Stimulated activated naive CD8-positive, alpha-beta T cell treated with anti-CD3 and anti-CD28 coated beads, Interleukin-15, Interleukin-2, amounts not matched to agents 100 U/mL and 50 U/mL, for 24 hours (primary cell): ENCODE data around the gene BTBD6.

ENCODE experiments used
- ATAC-seq: fragments of 150-1000 bp; cut with Tn5 transposase; one replicate; pipeline ENCODE4 v1.10.0; 2021
- DNase-seq: peaks from one replicate; pipeline ENCODE4 v3.0.0; 2021

Gene BTBD6

DNA sequence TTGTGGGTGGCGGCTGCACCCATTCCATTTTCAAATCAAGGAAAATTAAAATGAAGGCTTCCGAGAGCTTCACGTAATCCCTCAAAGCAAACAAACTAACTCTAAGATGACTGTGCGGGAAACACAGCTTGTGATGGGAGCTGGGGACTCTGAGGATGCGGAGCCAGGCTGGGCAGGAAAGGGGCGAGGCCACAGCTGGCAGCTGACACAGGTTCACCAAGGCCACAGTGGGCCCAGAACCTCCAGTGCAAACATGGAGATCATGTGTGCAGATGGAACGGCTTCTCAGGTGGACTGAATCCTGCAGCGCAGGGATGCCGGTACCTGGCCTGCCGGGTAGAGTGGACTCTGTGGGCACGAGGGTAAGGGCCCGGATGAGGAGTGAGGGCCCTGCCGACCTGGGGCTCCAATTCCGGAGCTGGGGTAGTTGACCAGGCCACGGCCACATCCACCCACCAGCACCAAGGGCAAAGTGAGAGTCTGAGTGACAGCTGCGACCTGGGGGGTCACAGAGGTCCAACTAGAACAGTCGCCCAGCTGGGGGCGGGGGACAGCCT is 19.2 kb upstream of the BTBD6 start:
- DNase-seq (no peak), ATAC-seq (no peak)

- DNase-seq (no peak), ATAC-seq (no peak)
Observed at GRCh38 chr14:105240811-105241576, 7.3 kb upstream of the BTBD6 start.

- ATAC-seq (no peak), DNase-seq (no peak)
Observed at GRCh38 chr14:105241641-105242040, 6.7 kb upstream of the BTBD6 start.

- no peak for ATAC-seq
Observed at GRCh38 chr14:105244334-105244733, 4.0 kb upstream of the BTBD6 start.

DNA sequence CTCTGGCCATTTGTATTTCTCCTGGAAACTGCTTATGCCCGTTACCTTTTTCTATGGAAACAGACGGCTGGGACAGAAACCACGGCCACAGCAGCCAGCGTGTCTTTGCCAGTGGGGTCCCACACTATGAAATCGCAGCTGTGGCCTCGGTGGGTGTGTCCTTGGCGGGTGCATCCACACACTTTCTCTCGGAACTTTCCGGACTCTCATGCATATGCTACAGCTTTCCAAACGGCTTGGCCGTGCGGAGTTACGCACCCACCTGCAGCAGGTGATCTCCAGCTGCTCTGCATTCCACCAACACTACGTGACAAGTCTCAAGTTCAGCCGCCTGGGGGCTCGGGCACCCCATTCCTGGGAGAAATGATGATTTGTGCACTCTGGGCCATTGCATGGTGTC is 1.3 kb upstream of the BTBD6 start:
- no peak for DNase-seq
- ATAC-seq, result no peak

More at GRCh38 chr14:105244334-105244733, 4.0 kb upstream of the BTBD6 start:
- no peak for DNase-seq

GRCh38 chr14:105247715-105248367 is 492 bp upstream of the BTBD6 start:
- no peak for ATAC-seq
- no peak for DNase-seq

DNA sequence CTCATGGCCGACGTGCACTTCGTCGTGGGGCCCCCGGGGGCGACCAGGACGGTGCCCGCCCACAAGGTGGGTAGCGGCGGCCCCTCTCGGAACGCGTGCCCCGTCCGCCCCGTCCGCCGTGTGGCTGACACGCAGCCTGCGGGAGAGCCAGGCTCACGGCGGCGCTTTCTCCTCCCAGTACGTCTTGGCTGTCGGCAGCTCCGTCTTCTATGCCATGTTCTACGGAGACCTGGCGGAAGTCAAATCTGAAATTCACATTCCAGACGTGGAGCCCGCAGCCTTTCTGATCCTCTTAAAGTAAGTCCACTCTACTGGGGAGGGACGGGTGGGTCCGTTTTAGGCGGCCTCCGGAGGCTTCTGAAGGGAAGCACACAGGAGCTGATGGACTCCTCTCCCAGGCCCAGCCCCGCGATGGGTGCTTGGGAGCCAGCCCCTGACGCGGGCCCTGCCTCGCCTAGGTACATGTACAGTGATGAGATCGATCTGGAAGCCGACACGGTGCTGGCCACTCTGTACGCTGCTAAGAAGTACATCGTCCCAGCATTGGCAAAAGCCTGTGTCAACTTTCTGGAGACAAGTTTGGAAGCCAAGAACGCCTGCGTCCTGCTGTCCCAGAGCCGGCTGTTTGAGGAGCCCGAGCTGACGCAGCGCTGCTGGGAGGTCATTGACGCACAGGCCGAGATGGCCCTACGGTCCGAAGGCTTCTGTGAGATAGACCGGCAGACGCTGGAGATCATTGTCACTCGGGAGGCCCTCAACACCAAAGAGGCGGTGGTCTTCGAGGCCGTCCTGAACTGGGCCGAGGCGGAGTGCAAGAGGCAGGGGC is 1.1 kb downstream of the BTBD6 start:
- ATAC-seq, result no peak

GRCh38 chr14:105250008-105250366 is 1.7 kb downstream of the BTBD6 start:
- ATAC-seq, result no peak
- no peak for DNase-seq

More for the DNA sequence above, 1.1 kb downstream of the BTBD6 start:
- DNase-seq, result no peak

- DNase-seq, result no peak
- ATAC-seq, result no peak
Observed at GRCh38 chr14:105250986-105251385, 2.7 kb downstream of the BTBD6 start.

DNA sequence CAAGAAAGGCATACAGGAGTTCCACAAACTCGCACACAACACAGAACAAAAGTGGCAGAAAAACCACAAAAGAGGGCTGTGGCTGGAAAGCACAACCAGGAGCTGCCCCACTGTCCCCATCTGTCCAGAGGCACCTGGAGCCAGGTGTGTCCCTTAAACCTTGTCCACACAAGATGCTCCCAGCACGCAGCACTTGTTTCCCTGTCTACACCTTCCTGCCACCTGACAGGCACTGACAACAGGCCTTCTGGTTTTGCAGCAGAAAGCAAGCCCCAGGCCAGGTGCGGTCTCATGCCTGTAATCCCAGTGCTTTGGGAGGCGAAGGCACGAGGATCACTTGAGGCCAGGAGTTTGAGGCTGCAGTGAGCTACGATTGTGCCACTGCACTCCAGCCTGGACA is 3.6 kb downstream of the BTBD6 start:
- ATAC-seq (no peak), DNase-seq (no peak)

DNA sequence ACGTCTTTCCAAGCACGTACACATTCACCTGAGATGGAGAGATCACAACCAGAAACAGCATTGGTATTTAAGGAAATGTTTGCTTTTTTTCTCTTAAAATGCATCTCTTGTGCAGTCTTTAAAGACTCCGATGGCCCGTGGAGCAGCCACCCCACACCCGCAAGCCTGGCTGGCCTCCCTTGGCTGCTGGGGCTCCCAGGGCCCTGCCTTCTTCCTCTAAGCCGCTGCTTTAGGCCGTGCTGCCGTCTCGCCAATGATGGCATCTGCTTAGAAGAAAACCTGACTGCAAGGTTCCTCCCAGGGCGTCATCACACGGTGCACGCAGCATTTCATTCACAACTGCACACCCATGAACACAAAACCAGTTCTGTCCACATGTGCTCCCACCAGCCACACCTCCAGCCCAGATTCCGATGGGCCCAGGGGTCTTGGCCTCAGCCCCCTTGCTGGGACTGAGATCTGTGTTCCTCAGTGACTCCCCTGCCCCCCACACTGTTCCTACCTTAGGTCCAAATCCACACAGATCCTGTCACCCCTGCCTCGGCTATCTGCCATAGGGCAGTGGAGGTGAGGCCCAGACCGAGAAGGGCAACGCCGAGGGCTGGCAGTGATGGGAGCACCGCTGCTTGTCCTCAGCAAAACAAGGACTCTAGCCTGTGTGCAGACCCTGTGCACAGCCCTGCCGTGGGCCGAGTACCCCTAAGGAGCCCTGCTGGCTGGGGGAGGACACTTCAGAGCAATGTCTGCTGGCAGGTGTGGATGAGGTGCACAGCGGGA is 4.4 kb downstream of the BTBD6 start:
- ATAC-seq, result no peak
- DNase-seq, result no peak

DNA sequence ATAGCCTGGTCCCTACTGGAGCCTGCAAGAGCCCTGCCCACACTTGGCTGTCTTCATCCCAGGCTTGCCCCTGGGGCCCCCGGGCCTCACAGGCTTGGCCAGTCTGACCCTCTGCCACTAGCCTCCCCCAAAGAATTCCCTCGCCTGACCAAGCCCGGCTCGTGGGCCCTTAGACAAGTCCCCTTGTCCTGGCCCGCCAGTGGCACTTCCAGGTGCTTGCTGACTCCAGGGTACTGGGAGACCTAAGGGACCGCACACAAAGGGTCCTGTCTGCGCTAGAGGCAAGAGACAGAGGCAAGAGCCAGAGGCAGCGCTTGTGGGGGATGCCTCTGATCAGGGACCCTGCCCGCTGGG is 5.0 kb downstream of the BTBD6 start:
- ATAC-seq (no peak), DNase-seq (no peak)

GRCh38 chr14:105255021-105255507 is 6.7 kb downstream of the BTBD6 start:
- DNase-seq (no peak), ATAC-seq (no peak)

DNA sequence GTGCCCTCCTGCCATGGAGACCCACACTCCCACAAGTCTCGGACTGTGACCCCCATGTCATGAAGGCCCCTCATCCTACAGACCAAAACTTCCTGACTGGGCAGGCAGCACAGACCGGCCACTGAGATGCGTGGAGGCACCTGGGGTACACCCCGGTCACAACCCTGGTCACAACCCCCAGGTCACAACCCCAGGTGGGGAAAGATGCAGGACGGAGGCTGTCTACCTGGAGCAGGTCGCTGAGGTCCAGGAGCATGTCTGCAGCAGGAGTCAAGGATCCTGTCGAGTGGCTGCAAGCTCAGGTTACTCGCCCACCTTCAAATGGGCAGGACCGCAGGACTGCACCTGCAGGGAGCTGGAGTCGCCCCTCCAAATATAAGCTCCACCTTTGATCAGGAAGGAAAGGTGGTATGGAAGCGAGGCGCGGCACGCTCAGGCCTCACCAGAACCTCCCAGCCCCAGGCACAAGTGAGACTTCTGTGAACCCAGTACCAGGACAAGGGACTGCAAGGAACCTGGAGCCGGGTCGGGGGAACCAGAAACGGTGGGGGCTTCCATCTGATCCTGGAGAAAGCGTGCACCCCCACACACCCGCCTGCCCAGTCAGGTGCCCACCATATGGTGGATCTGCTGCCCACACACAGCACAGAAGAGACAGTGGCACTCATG is 8.1 kb downstream of the BTBD6 start:
- no peak for DNase-seq
- no peak for ATAC-seq

DNA sequence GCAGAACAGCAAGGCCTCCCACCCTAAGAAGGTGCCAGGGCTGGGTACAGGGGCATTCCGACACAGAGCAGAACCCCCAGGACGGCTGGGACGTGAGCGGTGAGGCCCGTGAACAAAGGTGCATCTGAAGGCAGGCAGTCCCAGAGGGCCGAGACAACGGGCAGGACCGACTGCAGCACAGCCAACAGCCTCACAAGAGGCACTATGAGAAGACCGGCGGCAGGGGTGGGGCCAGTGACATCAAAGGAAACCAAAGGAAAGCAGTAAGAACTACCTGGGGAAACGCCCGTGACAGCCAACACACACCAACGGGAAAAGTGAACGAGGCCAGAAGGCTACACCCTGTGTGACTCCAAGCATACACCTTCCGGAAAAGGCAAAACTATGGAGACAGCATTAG is 9.1 kb downstream of the BTBD6 start:
- DNase-seq (no peak), ATAC-seq (no peak)

DNA sequence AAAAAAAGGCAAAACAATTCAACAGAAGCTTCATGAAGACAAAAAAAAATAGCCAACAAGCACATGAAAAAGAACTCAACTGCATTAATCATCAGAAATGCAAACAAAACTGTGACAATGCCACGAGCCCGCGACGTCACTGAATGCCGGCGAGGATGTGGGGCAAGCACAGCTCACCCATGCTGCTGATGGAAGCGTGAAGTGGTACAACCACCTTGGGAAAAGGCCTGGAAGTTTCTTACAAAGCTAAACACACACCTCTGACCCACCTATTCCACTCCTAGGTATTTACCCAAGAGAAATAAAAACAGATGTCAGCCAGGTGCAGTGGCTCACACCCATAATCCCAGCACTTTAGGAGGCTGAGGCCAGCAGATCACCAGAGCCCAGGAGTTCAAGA is 10.5 kb downstream of the BTBD6 start:
- ATAC-seq, result no peak
- DNase-seq, result no peak

GRCh38 chr14:105260959-105261358 is 12.6 kb downstream of the BTBD6 start:
- DNase-seq (no peak), ATAC-seq (no peak)

- ATAC-seq (no peak), DNase-seq (no peak)
Observed at GRCh38 chr14:105261781-105262180, 13.4 kb downstream of the BTBD6 start.

DNA sequence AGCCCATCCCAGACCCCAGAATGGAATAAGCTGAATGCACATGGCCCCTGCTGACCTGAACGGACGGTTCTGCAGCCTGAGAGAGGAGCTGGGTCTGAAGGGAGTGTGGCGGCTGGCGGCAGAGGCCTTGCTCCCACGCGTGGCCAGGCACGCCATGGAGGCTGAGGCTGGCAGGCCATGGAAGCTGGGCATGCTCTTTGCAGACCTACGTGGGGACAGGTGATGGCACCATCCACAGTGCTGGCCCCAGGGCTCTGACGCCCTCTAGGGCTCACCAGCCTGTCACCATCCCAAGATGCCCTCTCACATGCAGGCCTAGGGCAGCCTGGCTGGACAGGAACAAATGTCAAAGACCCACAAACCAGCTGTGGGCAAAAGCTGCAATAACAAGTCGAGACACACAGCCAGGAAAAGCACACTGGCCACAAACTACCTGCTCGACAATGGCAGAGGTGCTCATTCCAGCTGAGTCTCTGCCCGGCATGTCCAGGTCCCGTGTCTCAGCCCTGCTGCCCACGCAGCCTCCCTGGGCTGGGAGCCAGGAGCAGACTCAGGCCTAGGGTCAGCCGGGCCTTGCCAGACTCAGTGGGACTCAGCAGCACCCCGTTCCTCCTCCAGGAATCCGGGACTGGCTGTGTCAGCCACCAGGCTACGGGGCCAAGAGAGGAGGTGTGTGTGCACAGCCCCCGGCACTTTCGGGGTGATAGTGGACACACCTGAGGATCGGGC is 19.7 kb downstream of the BTBD6 start:
- no peak for ATAC-seq

GRCh38 chr14:105268736-105269354 is 20.5 kb downstream of the BTBD6 start:
- no peak for ATAC-seq
- DNase-seq, result no peak

More for the DNA sequence above, 19.7 kb downstream of the BTBD6 start:
- DNase-seq, result no peak
